Measurements from ENCODE around the gene PRKAR2B.

DNA sequence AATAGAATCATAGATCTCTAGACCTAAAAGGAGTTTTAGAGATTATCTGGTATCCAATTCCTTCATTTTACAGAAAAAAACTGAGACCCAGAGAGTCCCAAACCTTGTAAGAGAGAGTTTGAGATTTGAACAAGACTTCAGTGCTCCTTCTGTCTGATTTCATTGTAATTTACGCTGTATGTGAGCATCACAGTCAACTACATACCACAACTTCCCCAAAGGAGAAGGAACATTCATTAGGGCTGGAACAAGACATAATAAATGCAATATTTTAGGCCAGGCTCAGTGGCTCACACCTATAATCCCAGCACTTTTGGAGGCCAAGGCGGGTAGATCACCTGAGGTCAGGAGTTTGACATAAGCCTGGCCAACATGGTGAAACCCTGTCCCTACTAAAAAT is 17.3 kb upstream of the PRKAR2B start:
- TF ChIP-seq, protein P1, sequence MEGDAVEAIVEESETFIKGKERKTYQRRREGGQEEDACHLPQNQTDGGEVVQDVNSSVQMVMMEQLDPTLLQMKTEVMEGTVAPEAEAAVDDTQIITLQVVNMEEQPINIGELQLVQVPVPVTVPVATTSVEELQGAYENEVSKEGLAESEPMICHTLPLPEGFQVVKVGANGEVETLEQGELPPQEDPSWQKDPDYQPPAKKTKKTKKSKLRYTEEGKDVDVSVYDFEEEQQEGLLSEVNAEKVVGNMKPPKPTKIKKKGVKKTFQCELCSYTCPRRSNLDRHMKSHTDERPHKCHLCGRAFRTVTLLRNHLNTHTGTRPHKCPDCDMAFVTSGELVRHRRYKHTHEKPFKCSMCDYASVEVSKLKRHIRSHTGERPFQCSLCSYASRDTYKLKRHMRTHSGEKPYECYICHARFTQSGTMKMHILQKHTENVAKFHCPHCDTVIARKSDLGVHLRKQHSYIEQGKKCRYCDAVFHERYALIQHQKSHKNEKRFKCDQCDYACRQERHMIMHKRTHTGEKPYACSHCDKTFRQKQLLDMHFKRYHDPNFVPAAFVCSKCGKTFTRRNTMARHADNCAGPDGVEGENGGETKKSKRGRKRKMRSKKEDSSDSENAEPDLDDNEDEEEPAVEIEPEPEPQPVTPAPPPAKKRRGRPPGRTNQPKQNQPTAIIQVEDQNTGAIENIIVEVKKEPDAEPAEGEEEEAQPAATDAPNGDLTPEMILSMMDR (IDR thresholded peaks at IDR 0.05; ENCODE audit: low read depth, low read length, missing input control): no peak
- no peak for TF ChIP-seq SP1 (IDR thresholded peaks at IDR 0.05)
- TF ChIP-seq EGR1 (IDR thresholded peaks at IDR 0.05; ENCODE audit: low read depth in 2 of 2): no peak
- TF ChIP-seq GABPA (IDR thresholded peaks at IDR 0.05 in 1 of 2, conservative IDR thresholded peaks at IDR 0.05 in 1 of 2): no peak
- TF ChIP-seq JUND (IDR thresholded peaks at IDR 0.05): no peak
- no peak for TF ChIP-seq FOXA1 (IDR thresholded peaks at IDR 0.05)
- no peak for TF ChIP-seq RAD21 (IDR thresholded peaks at IDR 0.05)
- no peak for TF ChIP-seq TAF1 (conservative IDR thresholded peaks at IDR 0.05)
- no peak for TF ChIP-seq RXRA (IDR thresholded peaks at IDR 0.05)
- TF ChIP-seq, protein P2, sequence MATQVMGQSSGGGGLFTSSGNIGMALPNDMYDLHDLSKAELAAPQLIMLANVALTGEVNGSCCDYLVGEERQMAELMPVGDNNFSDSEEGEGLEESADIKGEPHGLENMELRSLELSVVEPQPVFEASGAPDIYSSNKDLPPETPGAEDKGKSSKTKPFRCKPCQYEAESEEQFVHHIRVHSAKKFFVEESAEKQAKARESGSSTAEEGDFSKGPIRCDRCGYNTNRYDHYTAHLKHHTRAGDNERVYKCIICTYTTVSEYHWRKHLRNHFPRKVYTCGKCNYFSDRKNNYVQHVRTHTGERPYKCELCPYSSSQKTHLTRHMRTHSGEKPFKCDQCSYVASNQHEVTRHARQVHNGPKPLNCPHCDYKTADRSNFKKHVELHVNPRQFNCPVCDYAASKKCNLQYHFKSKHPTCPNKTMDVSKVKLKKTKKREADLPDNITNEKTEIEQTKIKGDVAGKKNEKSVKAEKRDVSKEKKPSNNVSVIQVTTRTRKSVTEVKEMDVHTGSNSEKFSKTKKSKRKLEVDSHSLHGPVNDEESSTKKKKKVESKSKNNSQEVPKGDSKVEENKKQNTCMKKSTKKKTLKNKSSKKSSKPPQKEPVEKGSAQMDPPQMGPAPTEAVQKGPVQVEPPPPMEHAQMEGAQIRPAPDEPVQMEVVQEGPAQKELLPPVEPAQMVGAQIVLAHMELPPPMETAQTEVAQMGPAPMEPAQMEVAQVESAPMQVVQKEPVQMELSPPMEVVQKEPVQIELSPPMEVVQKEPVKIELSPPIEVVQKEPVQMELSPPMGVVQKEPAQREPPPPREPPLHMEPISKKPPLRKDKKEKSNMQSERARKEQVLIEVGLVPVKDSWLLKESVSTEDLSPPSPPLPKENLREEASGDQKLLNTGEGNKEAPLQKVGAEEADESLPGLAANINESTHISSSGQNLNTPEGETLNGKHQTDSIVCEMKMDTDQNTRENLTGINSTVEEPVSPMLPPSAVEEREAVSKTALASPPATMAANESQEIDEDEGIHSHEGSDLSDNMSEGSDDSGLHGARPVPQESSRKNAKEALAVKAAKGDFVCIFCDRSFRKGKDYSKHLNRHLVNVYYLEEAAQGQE (IDR thresholded peaks at IDR 0.05): no peak
- TF ChIP-seq, protein P3, sequence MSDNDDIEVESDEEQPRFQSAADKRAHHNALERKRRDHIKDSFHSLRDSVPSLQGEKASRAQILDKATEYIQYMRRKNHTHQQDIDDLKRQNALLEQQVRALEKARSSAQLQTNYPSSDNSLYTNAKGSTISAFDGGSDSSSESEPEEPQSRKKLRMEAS (IDR thresholded peaks at IDR 0.05): no peak
- TF ChIP-seq HNF4A (conservative IDR thresholded peaks at IDR 0.05): no peak
- TF ChIP-seq, protein P4, sequence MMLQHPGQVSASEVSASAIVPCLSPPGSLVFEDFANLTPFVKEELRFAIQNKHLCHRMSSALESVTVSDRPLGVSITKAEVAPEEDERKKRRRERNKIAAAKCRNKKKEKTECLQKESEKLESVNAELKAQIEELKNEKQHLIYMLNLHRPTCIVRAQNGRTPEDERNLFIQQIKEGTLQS (IDR thresholded peaks at IDR 0.05): no peak
- no peak for TF ChIP-seq YY1 (IDR thresholded peaks at IDR 0.05)
